ENCODE results near the gene IRF4.

The IRF4 gene

DNA sequence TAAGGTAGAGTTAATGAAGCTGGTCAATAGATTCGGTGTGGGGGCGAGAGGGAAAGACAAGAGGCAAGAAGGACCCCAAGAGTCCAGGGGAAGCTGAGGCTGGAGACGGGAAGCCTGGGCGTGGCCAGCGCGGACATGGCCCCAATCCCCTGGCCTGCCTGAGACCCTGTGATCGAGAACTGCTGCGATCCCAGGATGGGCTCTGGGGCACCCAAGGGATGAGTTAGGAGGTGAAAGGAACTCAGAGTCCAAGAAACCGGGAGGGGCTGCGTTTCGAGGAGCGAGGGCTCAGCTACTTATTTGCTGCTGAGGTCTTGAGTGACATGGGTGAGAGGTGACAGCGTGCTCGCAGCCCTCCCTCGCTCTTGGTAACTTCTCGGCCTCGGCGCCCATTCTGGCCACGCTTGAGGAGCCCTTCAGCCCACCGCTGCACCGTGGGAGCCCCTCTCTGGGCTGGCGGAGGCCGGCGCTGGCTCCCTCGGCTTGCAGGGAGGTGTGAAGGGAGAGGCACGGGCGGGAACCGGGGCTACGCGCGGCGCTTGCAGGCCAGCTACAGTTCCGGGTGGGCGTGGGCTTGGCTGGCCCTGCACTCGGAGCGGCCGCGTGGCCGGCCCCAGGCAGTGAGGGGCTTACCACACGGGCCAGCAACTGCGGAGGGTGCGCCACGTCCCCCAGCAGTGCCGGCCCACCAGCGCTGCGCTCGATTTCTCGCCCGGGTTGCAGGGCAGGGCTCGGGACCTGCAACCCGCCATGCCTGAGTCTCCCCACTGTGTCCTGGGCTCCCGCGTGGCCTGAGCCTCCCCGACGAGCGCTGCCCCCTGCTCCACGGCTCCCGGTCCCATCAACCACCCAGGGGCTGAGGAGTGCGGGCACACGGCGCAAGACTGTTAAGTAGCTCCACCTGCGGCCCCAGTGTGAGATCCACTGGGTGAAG, 58.2 kb downstream of the IRF4 start:
- in situ Hi-C loops (cut with HindIII; ENCODE audit: low sequenced_read_pairs), result no loop called here
- no peak for DNase-seq (ENCODE audit: low read depth, low spot score)
- H3K4me3 ChIP-seq (ENCODE audit: low read depth, low read length), result no peak overlapping the region
- no peak for TF ChIP-seq CTCF (IDR thresholded peaks at IDR 0.05; ENCODE audit: low read depth, low read length)

DNA sequence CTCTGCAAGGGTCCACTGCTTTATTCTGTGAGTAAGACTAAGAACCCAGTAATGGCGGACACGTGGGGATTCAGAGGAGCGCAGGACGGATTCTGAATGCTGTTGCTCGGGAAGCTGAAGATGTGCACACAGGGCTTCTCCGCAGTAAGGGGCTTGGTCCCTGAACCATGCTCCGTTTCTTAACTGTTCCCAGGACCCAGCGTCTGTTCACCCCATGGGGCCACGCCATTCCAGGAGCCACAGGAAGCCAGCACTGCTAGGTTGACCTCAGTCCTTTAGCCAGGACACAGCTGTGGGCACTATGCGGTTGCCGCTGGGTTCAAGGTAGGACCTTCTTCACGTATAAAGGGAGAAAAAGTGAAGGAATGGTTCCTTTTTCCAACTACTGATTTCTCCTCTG, 59.8 kb downstream of the IRF4 start:
- no peak overlapping the region for H3K4me3 ChIP-seq (ENCODE audit: low read depth, low read length)
- in situ Hi-C loops (cut with HindIII; ENCODE audit: low sequenced_read_pairs), result no loop called here
- no peak for DNase-seq (ENCODE audit: low read depth, low spot score)
- no peak for TF ChIP-seq CTCF (IDR thresholded peaks at IDR 0.05; ENCODE audit: low read depth, low read length)

DNA sequence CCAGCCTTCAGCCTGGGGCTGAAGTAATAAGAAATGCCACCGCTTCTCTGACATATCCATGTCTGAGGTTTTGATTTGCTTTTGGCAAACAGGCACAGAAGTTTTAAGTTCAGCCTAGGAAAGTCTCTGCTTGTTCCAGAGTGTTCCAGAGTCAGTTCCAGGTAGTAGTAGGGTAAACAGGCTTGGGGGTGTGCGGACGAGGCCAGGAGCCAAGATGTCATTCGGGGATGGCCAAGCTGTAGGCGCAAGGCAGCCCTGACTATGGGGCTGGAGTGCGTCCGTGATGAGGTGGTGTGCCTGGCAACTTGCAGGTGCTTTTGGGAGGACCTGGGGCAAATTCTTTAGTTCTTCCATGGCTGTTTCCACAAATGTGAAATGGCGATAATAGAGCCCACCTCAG, 60.3 kb downstream of the IRF4 start:
- no peak overlapping the region for H3K4me3 ChIP-seq (ENCODE audit: low read depth, low read length)
- no peak for TF ChIP-seq CTCF (IDR thresholded peaks at IDR 0.05; ENCODE audit: low read depth, low read length)
- no peak for DNase-seq (ENCODE audit: low read depth, low spot score)
- in situ Hi-C loops (cut with HindIII; ENCODE audit: low sequenced_read_pairs), result no loop called here

GRCh38 chr6:452301-453067, 60.9 kb downstream of the IRF4 start:
- no peak for DNase-seq (ENCODE audit: low read depth, low spot score)
- no peak for TF ChIP-seq CTCF (IDR thresholded peaks at IDR 0.05; ENCODE audit: low read depth, low read length)
- in situ Hi-C loops (cut with HindIII; ENCODE audit: low sequenced_read_pairs), result no loop called here
- H3K4me3 ChIP-seq (ENCODE audit: low read depth, low read length), result no peak overlapping the region

- DNase-seq (ENCODE audit: low read depth, low spot score), result no peak
- H3K4me3 ChIP-seq (ENCODE audit: low read depth, low read length), result no peak overlapping the region
- TF ChIP-seq CTCF (IDR thresholded peaks at IDR 0.05; ENCODE audit: low read depth, low read length), result no peak
- in situ Hi-C loops (cut with HindIII; ENCODE audit: low sequenced_read_pairs), result no loop called here
Measured at GRCh38 chr6:453152-453551, 61.6 kb downstream of the IRF4 start.

DNA sequence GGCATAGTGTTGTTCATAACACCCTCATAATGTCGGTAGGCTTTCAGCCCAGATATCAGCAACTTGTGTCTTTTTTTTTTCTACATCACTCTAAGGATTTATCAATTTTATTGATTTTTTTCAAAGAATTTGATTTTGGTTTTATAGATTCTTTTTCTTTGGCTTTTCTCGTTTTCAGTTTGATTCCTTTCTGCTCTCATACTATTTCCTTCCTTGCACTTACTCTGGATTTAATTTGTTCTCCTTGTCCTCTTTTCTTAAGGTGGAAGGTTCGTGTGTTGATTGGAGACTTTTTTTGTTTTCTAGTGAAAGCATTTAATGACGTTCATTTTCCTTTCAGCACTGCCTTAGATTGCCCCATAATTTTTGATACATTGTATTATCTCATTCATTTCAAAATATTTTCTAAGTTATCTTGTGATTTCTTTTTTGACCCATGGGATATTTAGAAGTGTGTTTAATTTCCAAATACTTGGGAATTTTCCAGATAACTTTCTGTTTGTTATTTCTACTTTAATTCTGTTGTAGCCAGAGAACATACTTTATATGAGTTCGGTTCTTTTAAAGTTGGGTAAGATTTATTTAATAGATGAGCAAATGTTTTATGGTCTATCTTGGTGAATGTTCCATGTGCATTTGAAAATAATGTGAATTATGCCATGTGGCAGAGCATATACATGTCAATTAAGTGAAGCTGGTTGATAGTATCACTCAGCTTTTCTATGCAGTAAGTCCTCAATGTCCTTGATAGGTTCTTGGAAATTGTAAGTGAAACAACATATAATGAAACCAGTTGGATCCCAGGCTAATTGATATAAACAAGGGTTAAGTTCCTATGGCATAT, 62.8 kb downstream of the IRF4 start:
- no peak for TF ChIP-seq CTCF (IDR thresholded peaks at IDR 0.05; ENCODE audit: low read depth, low read length)
- no peak overlapping the region for H3K4me3 ChIP-seq (ENCODE audit: low read depth, low read length)
- in situ Hi-C loops (cut with HindIII; ENCODE audit: low sequenced_read_pairs), result no loop called here
- DNase-seq (ENCODE audit: low read depth, low spot score), result no peak

All from astrocyte of the spinal cord (primary cell).